Activated T-helper 1 cell treated with anti-CD3 and anti-CD28 coated beads, Interleukin-12 subunit alpha, Interleukin-12 subunit beta, Interleukin-2, Interleukin-4 antibody, amounts not matched to agents 30 ng/mL and 10 ng/mL and 1 ng/mL, durations not matched to agents 14 hours and 24 hours and 36 hours (primary cell): ENCODE results near the gene TBC1D16. TPM values are rescaled to one million over a fixed set of nuclear protein-coding genes. Genes with fewer than 3 reads are reported as not detected.

Source experiments
- DNase-seq: peaks from one replicate; pipeline ENCODE4 v3.0.0; 2021; ENCODE audit warnings: low spot score
- H3K27ac Mint-ChIP-seq: one replicate; pipeline ENCODE4 v1.8.0; 2021; ENCODE audit warnings: mild to moderate bottlenecking, mixed read lengths
- H3K27me3 Mint-ChIP-seq: one replicate; pipeline ENCODE4 v1.8.0; 2022; ENCODE audit warnings: mild to moderate bottlenecking, moderate library complexity, mixed read lengths; ENCODE audit not compliant: insufficient read depth
- H3K36me3 Mint-ChIP-seq: one replicate; pipeline ENCODE4 v1.8.0; 2021; ENCODE audit warnings: low read depth, mixed read lengths
- H3K4me1 Mint-ChIP-seq: one replicate; pipeline ENCODE4 v1.8.0; 2021; ENCODE audit warnings: low read depth, mixed read lengths
- H3K4me3 Mint-ChIP-seq: one replicate; pipeline ENCODE4 v1.8.0; 2021; ENCODE audit warnings: mild to moderate bottlenecking, moderate library complexity, mixed read lengths
- H3K9me3 Mint-ChIP-seq: one replicate; pipeline ENCODE4 v1.8.0; 2021; ENCODE audit warnings: mixed read lengths
- intact Hi-C: fragments of 100-400 bp; cut with micrococcal nuclease; formaldehyde crosslinking; loops from one replicate; pipeline ENCODE4 v1.15.1; 2024
- total RNA-seq: library from RNA; stranded (reverse); gene quantifications from 2 replicates; pipeline ENCODE4 v1.2.3, GENCODE V29; 2022

The TBC1D16 gene
- total RNA-seq, 1 donor from 2014 or later: 1.9 TPM

GRCh38 chr17:79955691-79956440 is 79.8 kb downstream of the TBC1D16 start:
- no peak for DNase-seq
- Mint-ChIP-seq H3K27me3 (peaks cover 19% of the 10 kb centered on the region), H3K4me1 (peaks cover 2% of the 10 kb centered on the region), H3K27ac (no peak overlapping the region), H3K9me3 (no peaks in the 10 kb centered on the region), H3K4me3 (no peak overlapping the region), H3K36me3 (no peaks in the 10 kb centered on the region)
- intact Hi-C loops: no loop called here

GRCh38 chr17:79955167-79955549 is 80.5 kb downstream of the TBC1D16 start:
- no peaks in the 10 kb centered on the region for H3K36me3 Mint-ChIP-seq
- H3K27ac Mint-ChIP-seq: no peak overlapping the region
- no peaks in the 10 kb centered on the region for H3K4me1 Mint-ChIP-seq
- intact Hi-C loops: no loop called here
- H3K27me3 Mint-ChIP-seq: peaks cover 19% of the 10 kb centered on the region
- no peaks in the 10 kb centered on the region for H3K9me3 Mint-ChIP-seq
- H3K4me3 Mint-ChIP-seq: no peak overlapping the region
- DNase-seq: no peak

GRCh38 chr17:79954281-79955166 is 81.1 kb downstream of the TBC1D16 start:
- Mint-ChIP-seq H3K36me3 (no peaks in the 10 kb centered on the region), H3K9me3 (no peaks in the 10 kb centered on the region), H3K4me3 (no peak overlapping the region), H3K27ac (no peak overlapping the region), H3K4me1 (no peaks in the 10 kb centered on the region), H3K27me3 (peaks cover 17% of the 10 kb centered on the region)
- no peak for DNase-seq
- intact Hi-C loops: no loop called here

DNA sequence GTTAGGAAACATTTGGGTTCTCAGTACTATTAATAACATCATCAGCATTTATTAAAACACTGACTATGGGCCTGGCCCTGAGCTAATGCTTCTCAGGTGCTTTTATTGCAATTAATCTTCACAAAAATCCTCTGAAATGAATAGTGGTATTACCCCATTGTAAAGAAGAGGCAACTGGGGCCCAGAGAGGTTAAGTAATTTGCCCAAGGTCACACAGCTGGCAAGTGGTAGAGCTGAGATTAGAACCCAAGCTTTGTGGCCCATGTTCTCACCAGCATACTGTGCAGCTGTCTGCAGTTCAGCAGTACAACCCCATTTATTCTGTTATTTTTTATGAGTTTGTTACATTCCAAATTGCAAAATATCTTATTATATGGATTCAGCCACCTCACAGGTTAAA is 82.3 kb downstream of the TBC1D16 start:
- intact Hi-C loops: no loop called here
- Mint-ChIP-seq H3K4me3 (no peak overlapping the region), H3K4me1 (no peaks in the 10 kb centered on the region), H3K27me3 (peaks cover 12% of the 10 kb centered on the region), H3K9me3 (no peaks in the 10 kb centered on the region), H3K36me3 (no peaks in the 10 kb centered on the region), H3K27ac (no peak overlapping the region)
- DNase-seq: no peak

DNA sequence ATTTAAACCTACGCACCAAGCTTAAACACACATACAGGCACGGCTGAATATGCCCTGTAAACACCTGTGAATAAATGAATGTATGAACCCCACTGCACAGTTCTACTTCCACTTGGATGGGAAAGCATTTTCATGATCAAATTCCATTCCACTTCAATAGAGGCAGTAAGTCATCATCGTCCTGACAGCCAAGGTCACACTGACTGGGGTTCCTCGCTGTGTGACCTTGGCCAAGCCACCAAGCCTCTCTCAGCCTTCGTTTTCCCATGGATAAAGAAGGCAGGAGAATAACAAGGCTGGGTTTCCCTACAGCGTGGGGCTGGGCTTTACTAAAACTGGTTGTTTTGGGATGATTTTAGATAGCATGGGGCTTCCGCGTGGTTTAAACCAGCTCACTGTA is 82.8 kb downstream of the TBC1D16 start:
- Mint-ChIP-seq H3K4me3 (no peak overlapping the region), H3K9me3 (no peaks in the 10 kb centered on the region)
- intact Hi-C loops: no loop called here

GRCh38 chr17:79952265-79952877 is 83.3 kb downstream of the TBC1D16 start:
- DNase-seq: no peak
- intact Hi-C loops: no loop called here
- Mint-ChIP-seq H3K9me3 (no peaks in the 10 kb centered on the region), H3K4me3 (no peak overlapping the region), H3K4me1 (no peaks in the 10 kb centered on the region), H3K27ac (no peak overlapping the region), H3K36me3 (no peaks in the 10 kb centered on the region), H3K27me3 (peaks cover 9% of the 10 kb centered on the region)

More for the DNA sequence above, 82.8 kb downstream of the TBC1D16 start:
- Mint-ChIP-seq H3K4me1 (no peaks in the 10 kb centered on the region), H3K27ac (no peak overlapping the region), H3K27me3 (peaks cover 12% of the 10 kb centered on the region), H3K36me3 (no peaks in the 10 kb centered on the region)
- DNase-seq: no peak

DNA sequence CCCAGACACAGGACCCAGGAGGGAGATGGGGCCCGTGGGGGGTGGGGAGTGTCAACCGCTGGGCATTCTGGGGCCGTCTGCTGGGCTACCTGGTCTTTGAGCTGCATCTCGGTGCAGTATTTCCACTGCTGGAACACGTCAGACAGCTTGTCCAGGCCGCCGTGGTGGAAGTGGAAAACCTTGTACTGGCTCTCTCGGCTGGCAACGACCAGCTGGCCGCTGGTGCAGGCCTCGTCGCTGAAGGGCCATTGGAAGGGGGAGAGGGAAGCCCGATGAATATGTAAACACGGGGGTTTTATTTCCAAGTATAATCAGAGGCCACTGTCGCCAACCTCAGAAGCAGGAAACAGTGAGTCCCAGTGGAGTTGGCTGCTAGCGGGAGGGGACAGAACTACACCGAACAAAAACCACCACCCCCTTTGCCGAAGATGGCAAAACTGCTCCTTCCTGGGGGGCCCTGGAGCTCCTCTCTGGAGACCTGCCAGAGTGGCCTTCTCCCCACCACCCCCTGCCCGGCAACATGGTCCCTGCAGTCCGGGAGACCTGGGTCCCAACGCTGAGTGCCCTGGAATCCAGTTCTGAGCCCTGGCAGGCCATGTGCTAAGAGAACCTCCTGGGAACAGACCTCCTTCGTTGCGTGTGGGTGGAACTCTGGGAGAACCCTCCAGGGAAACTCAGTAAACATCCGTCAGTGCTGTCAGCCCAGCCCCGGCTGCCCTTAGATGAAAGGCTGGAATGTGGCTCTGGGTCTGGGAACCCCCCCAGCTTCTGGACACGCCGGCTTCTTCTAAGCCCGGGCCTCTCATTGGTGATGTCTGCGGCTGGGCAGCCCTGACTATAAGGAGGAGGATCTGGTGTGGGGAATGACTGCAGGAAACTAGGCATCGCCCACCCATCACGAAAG is 84.1 kb downstream of the TBC1D16 start:
- Mint-ChIP-seq H3K27me3 (peaks cover 6% of the 10 kb centered on the region), H3K27ac (no peak overlapping the region), H3K4me3 (no peak overlapping the region), H3K4me1 (no peaks in the 10 kb centered on the region), H3K36me3 (no peaks in the 10 kb centered on the region), H3K9me3 (no peaks in the 10 kb centered on the region)
- intact Hi-C loops: no loop called here
- DNase-seq: no peak

DNA sequence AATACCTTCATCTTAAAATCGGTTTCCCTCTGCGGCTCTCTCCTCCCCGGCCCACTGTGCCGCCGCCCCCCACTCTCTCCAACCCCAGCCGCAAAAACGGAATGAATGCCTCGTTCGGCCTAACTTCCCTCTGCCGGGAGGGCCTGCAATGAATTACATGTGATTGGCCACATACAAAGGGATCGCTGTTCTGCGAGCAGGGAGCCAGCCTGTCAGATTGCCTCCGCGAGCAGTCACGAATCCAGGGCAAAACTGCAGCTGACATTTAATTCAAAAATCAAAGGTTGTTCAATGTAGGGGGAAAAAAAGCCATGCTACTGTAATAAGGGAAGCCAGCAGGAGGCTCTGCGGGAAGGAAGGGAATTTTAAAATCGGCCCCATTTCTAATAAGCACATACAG is 84.9 kb downstream of the TBC1D16 start:
- H3K4me1 Mint-ChIP-seq: no peaks in the 10 kb centered on the region
- intact Hi-C loops: no loop called here
- H3K4me3 Mint-ChIP-seq: no peak overlapping the region
- no peak overlapping the region for H3K27ac Mint-ChIP-seq
- no peaks in the 10 kb centered on the region for H3K36me3 Mint-ChIP-seq
- DNase-seq: no peak
- peaks cover 5% of the 10 kb centered on the region for H3K27me3 Mint-ChIP-seq
- no peaks in the 10 kb centered on the region for H3K9me3 Mint-ChIP-seq

- intact Hi-C loops: no loop called here
- Mint-ChIP-seq H3K9me3 (no peaks in the 10 kb centered on the region), H3K27me3 (peaks cover 5% of the 10 kb centered on the region), H3K4me3 (no peak overlapping the region), H3K4me1 (no peaks in the 10 kb centered on the region), H3K27ac (no peak overlapping the region), H3K36me3 (no peaks in the 10 kb centered on the region)
- DNase-seq: no peak
Observed at GRCh38 chr17:79950306-79950705, 85.4 kb downstream of the TBC1D16 start.

DNA sequence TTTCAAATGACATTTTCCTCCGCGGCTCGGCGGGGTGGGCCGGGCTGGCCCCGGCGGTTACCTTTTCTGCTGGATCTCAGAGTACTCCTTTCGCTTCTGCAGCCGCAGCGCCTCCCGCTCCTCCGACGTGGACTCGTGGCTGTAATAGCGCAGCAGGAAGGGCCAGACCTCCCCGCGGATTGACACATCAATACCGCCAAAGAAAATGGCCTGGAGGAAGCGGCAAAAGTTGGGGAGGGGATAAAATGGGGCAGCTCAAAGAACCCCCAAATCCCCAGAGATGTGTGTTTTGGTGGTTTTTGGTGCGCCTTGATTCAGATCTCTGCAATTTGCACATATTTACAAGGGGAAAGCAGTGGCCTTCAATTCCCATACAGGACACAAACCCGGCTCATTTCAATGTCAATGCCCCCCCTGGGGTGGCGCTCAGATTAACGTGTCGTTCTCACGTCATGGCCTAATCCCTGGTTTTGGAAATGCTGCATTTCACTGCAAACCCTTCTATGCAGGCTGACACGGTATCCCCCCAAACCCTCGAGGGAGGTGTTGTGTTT is 85.9 kb downstream of the TBC1D16 start:
- intact Hi-C loops: no loop called here
- H3K4me3 Mint-ChIP-seq: no peak overlapping the region
- no peaks in the 10 kb centered on the region for H3K4me1 Mint-ChIP-seq
- no peak for DNase-seq
- peaks cover 5% of the 10 kb centered on the region for H3K27me3 Mint-ChIP-seq
- H3K27ac Mint-ChIP-seq: no peak overlapping the region
- H3K9me3 Mint-ChIP-seq: no peaks in the 10 kb centered on the region
- no peaks in the 10 kb centered on the region for H3K36me3 Mint-ChIP-seq

GRCh38 chr17:79948945-79949655 is 86.6 kb downstream of the TBC1D16 start:
- H3K27ac Mint-ChIP-seq: no peak overlapping the region
- no peaks in the 10 kb centered on the region for H3K4me1 Mint-ChIP-seq
- H3K36me3 Mint-ChIP-seq: no peaks in the 10 kb centered on the region
- H3K27me3 Mint-ChIP-seq: peaks cover 5% of the 10 kb centered on the region
- intact Hi-C loops: no loop called here
- no peak for DNase-seq
- H3K4me3 Mint-ChIP-seq: no peak overlapping the region
- no peaks in the 10 kb centered on the region for H3K9me3 Mint-ChIP-seq
